Muscle of leg (tissue), 16 donors: ENCODE results near the gene CA12. TPM values are rescaled to one million over a fixed set of nuclear protein-coding genes. Genes with fewer than 3 reads are reported as not detected.

Source experiments
- DNase-seq: peaks from one replicate; pipeline ENCODE4 v3.0.0; 2013
- H3K27ac ChIP-seq: one replicate; pipeline ENCODE4 v1.5.1; 2013; ENCODE audit warnings: mild to moderate bottlenecking, low read length, control low read depth
- H3K27me3 ChIP-seq: one replicate; pipeline ENCODE4 v1.6.1; 2013; ENCODE audit warnings: low read length; ENCODE audit not compliant: control insufficient read depth, insufficient read depth
- H3K36me3 ChIP-seq: one replicate; pipeline ENCODE4 v1.6.1; 2013; ENCODE audit warnings: low read length; ENCODE audit not compliant: control insufficient read depth, insufficient read depth
- H3K4me1 ChIP-seq: one replicate; pipeline ENCODE4 v1.6.1; 2013; ENCODE audit warnings: low read length; ENCODE audit not compliant: control insufficient read depth, insufficient read depth
- H3K4me3 ChIP-seq: one replicate; pipeline ENCODE4 v1.5.1; 2013; ENCODE audit warnings: low read length, control low read depth
- H3K9me3 ChIP-seq: replicated peaks from 2 replicates; pipeline ENCODE4 v1.6.1; 2013; ENCODE audit warnings: low read depth, low read length; ENCODE audit not compliant: control insufficient read depth
- WGBS: methylation state at CpG from one replicate; pipeline ENCODE4 v1.1.5; 2013; ENCODE audit warnings: missing lambda C conversion rate; ENCODE audit not compliant: insufficient coverage; 5-methylcytosine and 5-hydroxymethylcytosine counted together
- long read RNA-seq, 11 donors: transcript quantifications; one replicate each; lab custom pipeline, GENCODE V29; 2026
- polyA plus RNA-seq, 8 donors: library from polyadenylated mRNA; unstranded; fragments of 120-200 nt; gene quantifications; one replicate each; pipeline versions ENCODE4 v1.2.1 to v1.2.3, GENCODE V29; 2013; ENCODE audit warnings: inconsistent platforms in 1 of 8, low replicate concordance in 1 of 8; ENCODE audit not compliant: insufficient read length in 8 of 8, insufficient read depth in 1 of 8
- total RNA-seq: library from RNA; stranded (reverse); fragments of 120-200 nt; gene quantifications from one replicate; pipeline ENCODE4 v1.2.4, GENCODE V29; 2013

Gene CA12
- 2.2 TPM for total RNA-seq
- polyA plus RNA-seq = 1 to 10 TPM in 6 of 8 donors, under 1 TPM in 2; 0.46 to 2.9 (median 1.3) TPM
- long read RNA-seq, donor 1 = 0 reads
- long read RNA-seq, donor 2 = 0 reads
- long read RNA-seq, donor 3 = 0 reads
- long read RNA-seq, donor 4 = 0 reads
- long read RNA-seq, donor 5 = 0 reads
- long read RNA-seq, donor 6, partial matches to known transcripts = 0 of 1 reads
- long read RNA-seq, donor 6, other reads (novel, unspliced or antisense) = 0 of 1 reads
- long read RNA-seq, donor 7 = 0 reads
- long read RNA-seq, donor 8 = 0 reads
- long read RNA-seq, donor 9 = 0 reads
- long read RNA-seq, donor 10 = 0 reads
- long read RNA-seq, donor 11 = 0 reads

- H3K36me3 ChIP-seq = no peaks in the 10 kb centered on the region
- peak; percentile 50 for DNase-seq
- H3K27me3 ChIP-seq = peaks cover 47% of the 10 kb centered on the region
- 2% methylated on average over 54 of the region's 58 CpGs for WGBS
- peaks cover 15% of the 10 kb centered on the region for H3K4me1 ChIP-seq
- no peak within 1 kb of the TSS for H3K27ac ChIP-seq
- peak within 1 kb of the TSS; percentile 36 for H3K4me3 ChIP-seq
- H3K9me3 ChIP-seq = no peaks in the 10 kb centered on the region
Measured at GRCh38 chr15:63381301-63382204, at the start of gene CA12. Gene CA12, minus strand, starts transcription at chr15:63381846. Its CDS starts 126 bp downstream, at chr15:63381720.

GRCh38 chr15:63430766-63431451 lies 49.3 kb upstream of the CA12 start:
- Histone ChIP-seq H3K36me3 (no peaks in the 10 kb centered on the region), H3K4me1 (peaks cover 26% of the 10 kb centered on the region), H3K4me3 (no peak overlapping the region), H3K9me3 (no peaks in the 10 kb centered on the region), H3K27ac (no peak overlapping the region), H3K27me3 (no peaks in the 10 kb centered on the region)
- WGBS = 63% methylated on average over 1 of the region's 6 CpGs
- DNase-seq = peak; percentile 35

GRCh38 chr15:63426552-63426951 lies 44.9 kb upstream of the CA12 start:
- H3K36me3 ChIP-seq = no peaks in the 10 kb centered on the region
- no peak overlapping the region for H3K4me3 ChIP-seq
- H3K27me3 ChIP-seq = no peaks in the 10 kb centered on the region
- no peaks in the 10 kb centered on the region for H3K9me3 ChIP-seq
- 80% methylated on average over 1 of the region's 2 CpGs for WGBS
- no peak overlapping the region for H3K27ac ChIP-seq
- peaks cover 4% of the 10 kb centered on the region for H3K4me1 ChIP-seq
- DNase-seq = no peak

GRCh38 chr15:63425426-63425985 lies 43.9 kb upstream of the CA12 start:
- Histone ChIP-seq H3K27ac (no peak overlapping the region), H3K9me3 (no peaks in the 10 kb centered on the region), H3K4me1 (no peaks in the 10 kb centered on the region), H3K27me3 (no peaks in the 10 kb centered on the region), H3K36me3 (no peaks in the 10 kb centered on the region), H3K4me3 (no peak overlapping the region)
- WGBS = no CpG with 5 or more reads among the region's 2 CpGs
- no peak for DNase-seq

- no peaks in the 10 kb centered on the region for H3K27me3 ChIP-seq
- H3K4me3 ChIP-seq = no peak overlapping the region
- H3K36me3 ChIP-seq = no peaks in the 10 kb centered on the region
- no peaks in the 10 kb centered on the region for H3K9me3 ChIP-seq
- peaks cover 4% of the 10 kb centered on the region for H3K4me1 ChIP-seq
- WGBS = no CpG with 5 or more reads among the region's 10 CpGs
- no peak overlapping the region for H3K27ac ChIP-seq
- peak; percentile 74 for DNase-seq
Measured at GRCh38 chr15:63422891-63423590, 41.4 kb upstream of the CA12 start.

GRCh38 chr15:63421433-63421832 lies 39.8 kb upstream of the CA12 start:
- Histone ChIP-seq H3K4me3 (no peak overlapping the region), H3K36me3 (no peaks in the 10 kb centered on the region), H3K4me1 (peaks cover 6% of the 10 kb centered on the region), H3K9me3 (no peaks in the 10 kb centered on the region), H3K27ac (no peak overlapping the region), H3K27me3 (no peaks in the 10 kb centered on the region)
- no peak for DNase-seq
- WGBS = no CpG with 5 or more reads among the region's 3 CpGs

- no peaks in the 10 kb centered on the region for H3K36me3 ChIP-seq
- WGBS = no CpG with 5 or more reads among the region's 5 CpGs
- no peaks in the 10 kb centered on the region for H3K27me3 ChIP-seq
- H3K4me1 ChIP-seq = peaks cover 6% of the 10 kb centered on the region
- peak; percentile 45 for DNase-seq
- H3K4me3 ChIP-seq = no peak overlapping the region
- no peak overlapping the region for H3K27ac ChIP-seq
- H3K9me3 ChIP-seq = no peaks in the 10 kb centered on the region
Measured at GRCh38 chr15:63420333-63420747, 38.7 kb upstream of the CA12 start.

GRCh38 chr15:63418811-63419210 lies 37.2 kb upstream of the CA12 start:
- 15% methylated on average over 3 of the region's 8 CpGs for WGBS
- H3K27me3 ChIP-seq = no peaks in the 10 kb centered on the region
- no peaks in the 10 kb centered on the region for H3K9me3 ChIP-seq
- no peak overlapping the region for H3K27ac ChIP-seq
- no peak overlapping the region for H3K4me3 ChIP-seq
- H3K36me3 ChIP-seq = no peaks in the 10 kb centered on the region
- DNase-seq = peak; percentile 75
- H3K4me1 ChIP-seq = peaks cover 6% of the 10 kb centered on the region

GRCh38 chr15:63417721-63418120 lies 36.1 kb upstream of the CA12 start:
- no peak overlapping the region for H3K27ac ChIP-seq
- H3K4me3 ChIP-seq = no peak overlapping the region
- 64% methylated on average over 1 of the region's 4 CpGs for WGBS
- no peaks in the 10 kb centered on the region for H3K9me3 ChIP-seq
- H3K36me3 ChIP-seq = no peaks in the 10 kb centered on the region
- DNase-seq = no peak
- H3K4me1 ChIP-seq = peaks cover 6% of the 10 kb centered on the region
- no peaks in the 10 kb centered on the region for H3K27me3 ChIP-seq
